ENCODE measurements around the gene PHF8.

GRCh38 chrX:54064564-54064963 lies 20.3 kb upstream of the PHF8 start:
- TF ChIP-seq, protein P1, sequence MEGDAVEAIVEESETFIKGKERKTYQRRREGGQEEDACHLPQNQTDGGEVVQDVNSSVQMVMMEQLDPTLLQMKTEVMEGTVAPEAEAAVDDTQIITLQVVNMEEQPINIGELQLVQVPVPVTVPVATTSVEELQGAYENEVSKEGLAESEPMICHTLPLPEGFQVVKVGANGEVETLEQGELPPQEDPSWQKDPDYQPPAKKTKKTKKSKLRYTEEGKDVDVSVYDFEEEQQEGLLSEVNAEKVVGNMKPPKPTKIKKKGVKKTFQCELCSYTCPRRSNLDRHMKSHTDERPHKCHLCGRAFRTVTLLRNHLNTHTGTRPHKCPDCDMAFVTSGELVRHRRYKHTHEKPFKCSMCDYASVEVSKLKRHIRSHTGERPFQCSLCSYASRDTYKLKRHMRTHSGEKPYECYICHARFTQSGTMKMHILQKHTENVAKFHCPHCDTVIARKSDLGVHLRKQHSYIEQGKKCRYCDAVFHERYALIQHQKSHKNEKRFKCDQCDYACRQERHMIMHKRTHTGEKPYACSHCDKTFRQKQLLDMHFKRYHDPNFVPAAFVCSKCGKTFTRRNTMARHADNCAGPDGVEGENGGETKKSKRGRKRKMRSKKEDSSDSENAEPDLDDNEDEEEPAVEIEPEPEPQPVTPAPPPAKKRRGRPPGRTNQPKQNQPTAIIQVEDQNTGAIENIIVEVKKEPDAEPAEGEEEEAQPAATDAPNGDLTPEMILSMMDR (IDR thresholded peaks at IDR 0.05): no peak
- no peak for TF ChIP-seq POLR2A (IDR thresholded peaks at IDR 0.05)

Measured in right lobe of liver (tissue), 4 donors.